Naive thymus-derived CD8-positive, alpha-beta T cell (primary cell): ENCODE data around the gene ALKAL2. TPM values are rescaled to one million over a fixed set of nuclear protein-coding genes. Genes with fewer than 3 reads are reported as not detected.
"Not testable (repeated sequence)": the region's sequence is repeated elsewhere in the genome, so short reads cannot be mapped to it uniquely, and the experiment has no call there.

Experiments used
- ATAC-seq, 2 donors: fragments of 150-1000 bp; cut with Tn5 transposase in 1 of 2; sonication (Bioruptor Pico), chemical (Tn5 transposase) in 1 of 2; 1 replicate in 1 of 2; 2 replicates in 1 of 2; pipeline ENCODE4 v1.10.0; 2021; ENCODE audit warnings: mild to moderate bottlenecking in 2 of 2, moderate library complexity in 2 of 2
- POLR2A ChIA-PET: fragments of 350-600 bp; sonication (Branson Sonifier 250); formaldehyde crosslinking; loops from one replicate; lab custom pipeline; 2021; ENCODE audit warnings: antibody characterized with exemption; lab: Charles Lee
- DNase-seq, 10 donors: peaks; one replicate each; pipeline versions ENCODE4 v3.0.0 to v3.0.0-alpha.2; 2020 to 2022
- H3K27ac Mint-ChIP-seq, 10 donors: one replicate each; pipeline ENCODE4 v1.8.0; 2020 to 2022; ENCODE audit warnings: mild to moderate bottlenecking in 10 of 10, mixed read lengths in 10 of 10, moderate library complexity in 4 of 10, inconsistent platforms in 1 of 10
- H3K27me3 Mint-ChIP-seq, 5 donors: one replicate each; pipeline ENCODE4 v1.8.0; 2021 to 2022; ENCODE audit warnings: mixed read lengths in 5 of 5
- H3K36me3 Mint-ChIP-seq, 3 donors: one replicate each; pipeline ENCODE4 v1.8.0; 2020 to 2022; ENCODE audit warnings: mixed read lengths in 3 of 3, mild to moderate bottlenecking in 2 of 3, inconsistent platforms in 1 of 3
- H3K4me1 Mint-ChIP-seq, 4 donors: one replicate each; pipeline ENCODE4 v1.8.0; 2021 to 2022; ENCODE audit warnings: mixed read lengths in 4 of 4
- H3K4me3 Mint-ChIP-seq, 10 donors: one replicate each; pipeline ENCODE4 v1.8.0; 2020 to 2022; ENCODE audit warnings: mild to moderate bottlenecking in 10 of 10, mixed read lengths in 10 of 10, moderate library complexity in 6 of 10, inconsistent platforms in 1 of 10
- H3K9me3 Mint-ChIP-seq, 9 donors: one replicate each; pipeline ENCODE4 v1.8.0; 2020 to 2022; ENCODE audit warnings: mixed read lengths in 9 of 9, mild to moderate bottlenecking in 3 of 9, inconsistent platforms in 1 of 9, moderate library complexity in 1 of 9
- polyA plus RNA-seq, 3 donors: library from polyadenylated mRNA; unstranded; fragments of 300-500 nt; fragmentation: Illumina TruSeq; gene quantifications; one replicate each; pipeline ENCODE4 v1.2.3, GENCODE V29; 2021
- total RNA-seq, 8 experiments: library from RNA in 2 of 8; stranded (reverse) in 2 of 8; gene quantifications; one replicate each; pipeline ENCODE4 v1.2.3 and lab custom pipeline; 2021 to 2026

ALKAL2 gene
- total and polyA plus RNA-seq, 5 experiments from 2014 or later, result 0.24 to 0.54 TPM; not detected in 3

DNA sequence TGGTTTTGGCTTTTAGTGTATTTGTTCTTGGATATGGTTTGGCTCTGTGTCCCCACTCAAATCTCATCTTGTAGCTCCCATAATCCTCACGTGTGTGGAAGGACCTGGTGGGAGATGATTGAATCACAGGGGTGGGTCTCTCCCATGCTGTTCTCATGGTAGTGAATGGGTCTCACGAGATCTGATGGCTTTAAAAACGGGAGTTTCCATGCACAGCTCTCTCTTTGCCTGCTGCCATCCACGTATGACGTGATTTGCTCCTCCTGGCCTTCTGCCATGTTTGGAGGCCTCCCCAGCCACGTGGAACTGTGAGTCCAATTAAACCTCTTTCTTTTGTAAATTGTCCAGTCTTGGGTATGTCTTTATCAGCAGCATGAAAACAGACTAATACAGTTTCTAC, 28.0 kb upstream of the ALKAL2 start:
- POLR2A ChIA-PET, ATAC-seq, H3K36me3 Mint-ChIP-seq, H3K4me3 Mint-ChIP-seq, DNase-seq, H3K27me3 Mint-ChIP-seq, H3K9me3 Mint-ChIP-seq: not testable (repeated sequence)
- H3K4me1 Mint-ChIP-seq, result peaks cover 0 to 14% (median 5%) of the 10 kb centered on the region in 4 donors
- H3K27ac Mint-ChIP-seq, result peak overlapping the region in 2 of 10 donors; percentile 11 to 15

DNA sequence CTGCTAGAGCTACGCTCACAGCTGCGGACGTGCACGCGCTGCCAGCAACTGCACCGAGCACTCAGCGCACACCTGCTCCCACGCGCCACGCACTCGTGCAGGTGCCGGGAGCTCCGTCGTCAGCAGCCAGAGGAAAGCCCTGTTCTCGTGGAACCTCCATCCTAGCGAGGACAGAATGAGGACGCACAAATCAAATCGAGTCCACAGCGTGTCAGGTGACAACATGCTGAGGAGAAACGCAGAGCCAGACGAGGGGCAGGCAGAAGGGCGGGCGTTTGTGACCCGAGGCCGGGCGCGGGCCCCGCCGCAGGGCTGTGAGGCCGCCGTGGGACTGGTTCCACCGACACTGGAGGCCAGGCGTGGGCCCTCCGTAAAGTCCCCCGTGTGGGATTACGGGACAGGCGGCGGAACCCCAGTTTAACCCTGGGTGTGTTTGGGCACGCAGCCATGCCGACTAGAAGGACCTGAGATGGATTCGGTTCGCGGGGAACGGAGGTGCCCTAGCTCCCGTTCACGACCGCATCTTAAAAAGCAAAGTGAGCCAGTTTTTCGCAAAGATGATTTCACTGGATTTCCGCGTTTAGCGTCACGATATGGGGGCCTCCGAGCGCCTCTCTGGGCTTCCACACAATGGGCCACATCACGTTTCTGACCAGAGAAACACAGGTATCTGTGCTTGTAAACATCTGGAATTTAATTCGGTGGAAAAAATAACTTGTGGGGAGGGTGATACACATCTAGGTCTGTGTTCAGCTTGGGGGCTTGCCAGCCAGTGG, 26.9 kb upstream of the ALKAL2 start:
- POLR2A ChIA-PET, result no interaction called here

DNA sequence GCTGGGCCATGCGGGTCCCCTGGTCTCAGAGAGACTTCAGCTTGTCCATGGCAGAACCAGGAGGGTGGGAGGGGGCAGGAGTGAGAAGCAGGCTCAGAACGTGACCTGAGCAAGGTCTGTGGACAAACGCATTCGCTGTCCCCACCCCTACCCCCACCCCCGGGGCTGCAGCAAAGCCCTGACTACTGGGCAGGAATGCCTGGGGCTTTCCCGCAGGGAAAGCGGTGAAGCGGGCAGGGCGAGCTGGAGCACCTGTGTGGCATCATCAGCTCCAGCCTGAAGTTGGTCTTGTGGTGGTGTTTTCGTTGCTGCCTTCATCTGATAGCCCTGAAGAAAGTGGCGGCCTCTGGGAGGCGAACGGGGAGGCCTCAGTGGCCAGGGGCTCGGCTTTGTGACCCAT, 26.1 kb upstream of the ALKAL2 start:
- Mint-ChIP-seq H3K36me3 (no peaks in the 10 kb centered on the region), H3K27ac (no peak overlapping the region), H3K4me1 (peaks cover 0 to 14% (median 6%) of the 10 kb centered on the region in 4 donors), H3K27me3 (peaks cover 0 to 9% (median 3%) of the 10 kb centered on the region in 5 donors), H3K4me3 (no peak overlapping the region), H3K9me3 (no peaks in the 10 kb centered on the region)
- no peak for DNase-seq
- no peak for ATAC-seq
- POLR2A ChIA-PET, result no interaction called here

More for the DNA sequence above, 26.9 kb upstream of the ALKAL2 start:
- Mint-ChIP-seq H3K4me1 (peaks cover 0 to 14% (median 5%) of the 10 kb centered on the region in 4 donors), H3K27me3 (peaks cover 0 to 9% (median 3%) of the 10 kb centered on the region in 5 donors), H3K9me3 (no peaks in the 10 kb centered on the region), H3K4me3 (no peak overlapping the region), H3K36me3 (no peaks in the 10 kb centered on the region), H3K27ac (no peak overlapping the region)
- DNase-seq, result no peak
- no peak for ATAC-seq

DNA sequence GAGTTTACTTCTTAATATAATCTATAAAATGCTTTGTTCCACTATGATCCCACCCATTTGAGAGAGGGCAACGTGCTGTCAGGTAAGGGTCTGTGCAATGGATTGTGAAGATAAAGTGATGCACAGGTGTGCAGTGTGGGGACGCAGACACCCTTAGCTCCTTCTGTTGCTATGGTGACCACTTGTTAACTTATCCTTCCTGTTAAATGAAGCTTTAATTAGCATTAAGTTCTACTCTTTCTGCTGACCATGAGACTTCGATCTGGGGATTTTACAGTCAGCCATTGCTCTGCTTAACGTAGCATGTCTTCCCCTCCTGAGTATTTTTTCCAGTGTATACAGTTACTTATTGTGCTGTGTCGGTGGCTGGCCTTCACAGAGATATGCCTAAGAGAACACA, 23.1 kb upstream of the ALKAL2 start:
- DNase-seq, result no peak
- Mint-ChIP-seq H3K4me1 (peaks cover 0 to 3% (median 0%) of the 10 kb centered on the region in 4 donors), H3K4me3 (no peak overlapping the region), H3K9me3 (no peaks in the 10 kb centered on the region), H3K27me3 (peaks cover 0 to 7% (median under 1%) of the 10 kb centered on the region in 5 donors), H3K36me3 (no peaks in the 10 kb centered on the region), H3K27ac (no peak overlapping the region)
- ATAC-seq, result no peak
- POLR2A ChIA-PET, result no interaction called here

DNA sequence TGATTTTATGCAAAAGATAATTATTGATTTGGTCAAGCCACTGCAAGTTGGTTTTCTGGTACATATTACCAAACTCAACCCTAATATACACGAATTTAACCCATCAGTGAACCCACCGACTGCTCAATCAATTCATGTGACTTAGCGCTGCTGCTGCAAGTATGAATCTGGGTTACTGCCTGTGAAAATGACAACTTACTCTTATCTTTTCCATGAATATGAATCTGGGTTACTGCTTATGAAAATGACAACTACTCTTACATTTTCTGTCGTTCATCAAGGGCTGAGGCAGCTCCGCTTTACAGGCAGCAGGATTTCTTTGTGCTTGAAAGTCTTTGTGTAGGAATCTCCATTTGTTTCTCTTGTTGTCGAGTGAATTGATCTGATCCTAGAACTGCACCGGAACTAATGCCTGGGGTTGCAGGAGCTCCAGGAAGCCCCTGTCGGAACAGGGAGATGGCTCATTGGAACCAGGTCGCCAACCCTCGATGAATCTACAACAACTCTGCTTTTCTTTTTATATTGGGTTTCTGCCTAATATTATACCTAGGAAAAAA, 22.1 kb upstream of the ALKAL2 start:
- no peak for ATAC-seq
- POLR2A ChIA-PET, result no interaction called here
- H3K9me3 Mint-ChIP-seq, result no peaks in the 10 kb centered on the region
- no peak for DNase-seq
- H3K27ac Mint-ChIP-seq, result no peak overlapping the region
- peaks cover 0 to 6% (median 3%) of the 10 kb centered on the region in 5 donors for H3K27me3 Mint-ChIP-seq
- peaks cover 0 to 3% (median 0%) of the 10 kb centered on the region in 4 donors for H3K4me1 Mint-ChIP-seq
- no peak overlapping the region for H3K4me3 Mint-ChIP-seq
- no peaks in the 10 kb centered on the region for H3K36me3 Mint-ChIP-seq

DNA sequence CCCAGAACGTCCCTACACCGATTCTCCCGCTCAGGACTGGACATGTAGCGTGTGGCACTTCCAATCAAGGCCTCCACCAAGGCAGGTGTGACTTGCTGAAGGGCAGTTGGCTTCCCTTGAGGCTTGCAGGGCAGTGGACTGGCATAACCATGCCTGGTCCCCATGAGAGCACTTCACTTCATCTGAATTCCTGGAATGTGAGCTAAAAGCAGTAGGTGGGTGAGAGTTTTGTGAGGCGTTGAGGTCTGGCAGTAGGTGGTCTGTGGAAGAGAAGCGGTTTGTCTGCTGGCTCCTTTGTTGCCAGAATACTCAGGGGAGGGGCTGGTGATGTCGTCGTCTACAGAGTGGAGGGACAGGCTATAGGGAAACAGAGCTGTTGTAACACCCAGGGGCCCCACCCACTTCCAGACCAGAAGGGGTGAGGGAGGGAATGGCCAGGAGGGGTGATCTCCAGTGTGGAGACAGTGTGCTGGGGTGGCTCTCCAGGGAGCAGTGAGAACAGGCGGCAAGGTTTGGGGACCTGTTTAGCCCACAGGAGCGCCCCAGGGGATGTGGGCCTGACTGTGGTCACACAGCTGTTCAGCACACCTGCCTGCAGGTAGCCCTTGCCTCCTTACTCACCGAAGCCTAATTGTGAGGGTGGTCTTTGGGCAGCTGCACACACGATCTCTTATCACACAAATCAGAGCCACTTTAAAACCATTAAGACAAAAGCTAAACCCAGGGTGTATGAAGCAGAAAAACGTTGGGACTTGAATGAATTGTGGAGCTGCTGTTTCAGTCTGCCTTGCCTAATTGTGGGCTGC, 21.5 kb upstream of the ALKAL2 start:
- H3K9me3 Mint-ChIP-seq, result no peaks in the 10 kb centered on the region
- DNase-seq, result no peak
- POLR2A ChIA-PET, result no interaction called here
- H3K4me1 Mint-ChIP-seq, result peaks cover 0 to 3% (median 0%) of the 10 kb centered on the region in 4 donors
- no peaks in the 10 kb centered on the region for H3K36me3 Mint-ChIP-seq
- ATAC-seq, result no peak
- no peak overlapping the region for H3K27ac Mint-ChIP-seq
- H3K27me3 Mint-ChIP-seq, result peaks cover 0 to 6% (median 3%) of the 10 kb centered on the region in 5 donors
- no peak overlapping the region for H3K4me3 Mint-ChIP-seq

DNA sequence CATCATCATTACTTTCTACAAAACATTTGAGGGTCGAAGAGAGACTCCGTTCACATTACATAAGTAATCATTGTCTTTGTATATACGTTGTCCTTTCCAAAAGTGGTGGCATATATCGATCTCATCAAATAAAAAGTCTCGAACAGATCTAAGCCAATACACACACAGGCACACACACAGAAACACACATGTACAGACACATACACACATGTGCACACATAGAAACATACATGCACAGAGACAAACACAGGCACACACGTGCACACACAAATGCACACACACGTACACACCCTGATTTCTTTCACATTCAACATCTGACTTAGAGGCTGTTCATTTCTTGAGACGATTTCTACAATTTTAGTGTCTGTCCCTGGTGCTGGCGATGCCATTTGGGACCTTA, 17.5 kb upstream of the ALKAL2 start:
- DNase-seq, result no peak
- H3K4me3 Mint-ChIP-seq, result no peak overlapping the region
- peaks cover 0 to 6% (median 0%) of the 10 kb centered on the region in 5 donors for H3K27me3 Mint-ChIP-seq
- peaks cover 0 to 6% (median 0%) of the 10 kb centered on the region in 3 donors for H3K36me3 Mint-ChIP-seq
- no peak for ATAC-seq
- POLR2A ChIA-PET, result no interaction called here
- H3K27ac Mint-ChIP-seq, result no peak overlapping the region
- peaks cover 0 to 24% (median 12%) of the 10 kb centered on the region in 9 donors for H3K9me3 Mint-ChIP-seq
- H3K4me1 Mint-ChIP-seq, result peaks cover 0 to 3% (median 0%) of the 10 kb centered on the region in 4 donors

DNA sequence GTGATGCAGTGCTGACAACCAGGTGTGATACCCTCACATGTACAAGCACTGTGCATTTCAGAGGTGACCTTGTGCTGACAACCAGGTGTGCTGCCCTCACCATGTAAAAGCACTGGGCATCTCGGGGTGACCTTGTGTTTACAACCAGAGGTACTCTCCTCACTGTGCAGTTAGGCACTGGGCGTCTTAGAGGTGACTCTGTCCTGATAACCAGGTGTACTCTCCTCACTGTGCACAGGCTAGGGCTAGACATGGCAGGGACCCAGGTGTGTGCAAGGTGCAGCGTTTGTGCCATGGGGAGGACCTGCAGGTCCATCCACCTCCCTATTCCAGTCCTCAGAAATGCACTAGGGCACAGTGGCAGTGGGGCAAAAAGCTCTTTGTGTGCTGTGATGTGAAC, 8.5 kb upstream of the ALKAL2 start:
- Mint-ChIP-seq H3K27me3 (peaks cover 14 to 29% (median 18%) of the 10 kb centered on the region in 5 donors), H3K4me3 (no peak overlapping the region), H3K36me3 (peaks cover 0 to 13% (median 1%) of the 10 kb centered on the region in 3 donors), H3K9me3 (peaks cover 0 to 19% (median 2%) of the 10 kb centered on the region in 9 donors), H3K4me1 (no peaks in the 10 kb centered on the region), H3K27ac (peak overlapping the region in 1 of 10 donors; percentile 58)
- ATAC-seq (no peak), DNase-seq (no peak)
- POLR2A ChIA-PET, result no interaction called here

DNA sequence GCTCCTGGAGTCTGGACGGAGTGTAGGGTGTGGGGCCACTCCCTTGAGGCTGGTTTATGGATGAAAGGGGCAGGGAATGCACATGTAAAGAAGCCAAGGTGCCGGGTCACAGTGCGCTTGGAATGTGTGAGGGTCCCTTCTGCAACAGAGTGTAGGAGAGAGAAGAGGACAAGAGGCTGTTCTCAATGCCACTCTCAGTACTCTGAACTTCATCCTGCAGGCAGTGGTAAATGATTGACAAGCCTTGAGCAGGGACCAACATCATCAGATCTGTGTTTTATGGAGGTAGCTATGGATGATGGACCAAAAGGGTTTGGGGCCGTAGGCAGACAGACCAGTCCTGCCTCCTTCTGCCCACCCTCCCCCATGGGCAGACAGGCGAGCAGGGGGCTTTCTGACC, 7.2 kb upstream of the ALKAL2 start:
- Mint-ChIP-seq H3K4me3 (no peak overlapping the region), H3K27me3 (peaks cover 15 to 37% (median 18%) of the 10 kb centered on the region in 5 donors), H3K9me3 (peaks cover 0 to 9% (median 0%) of the 10 kb centered on the region in 9 donors), H3K27ac (no peak overlapping the region), H3K36me3 (peaks cover 0 to 7% (median 0%) of the 10 kb centered on the region in 3 donors), H3K4me1 (peaks cover 0 to 2% (median 1%) of the 10 kb centered on the region in 4 donors)
- ATAC-seq, result no peak
- no peak for DNase-seq
- POLR2A ChIA-PET, result no interaction called here

DNA sequence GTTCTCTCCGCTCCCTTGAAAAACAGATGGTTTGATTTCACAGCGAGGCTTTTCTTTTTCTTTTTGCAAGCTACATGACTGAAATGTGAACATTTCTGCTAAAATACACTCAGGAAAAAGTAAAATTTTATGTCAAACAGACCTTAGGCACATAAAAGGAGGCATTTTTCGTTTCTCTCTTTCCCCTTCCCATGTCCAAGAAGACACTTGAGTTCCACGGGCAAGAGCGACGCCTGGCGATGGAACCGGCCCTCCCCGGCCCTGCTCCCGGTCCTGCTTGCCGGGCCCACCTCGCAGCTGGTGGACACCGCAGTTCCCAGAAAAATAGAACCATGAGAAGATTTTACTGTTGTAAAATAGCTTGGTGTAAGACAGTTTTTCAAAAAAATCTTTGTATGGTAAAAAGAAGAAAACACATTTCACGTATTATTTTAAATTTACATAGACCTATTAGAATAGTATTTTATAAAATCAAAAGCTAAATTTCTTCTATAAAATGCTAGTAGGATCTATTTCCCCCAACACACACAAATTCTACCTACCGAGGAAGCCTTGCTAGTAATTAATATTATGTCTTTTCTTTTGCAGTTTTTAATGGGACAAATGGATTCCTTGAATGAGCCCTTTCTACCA, 2.3 kb upstream of the ALKAL2 start:
- Mint-ChIP-seq H3K4me3 (peak overlapping the region; percentile 75 to 88 (median 80)), H3K27ac (peak overlapping the region in 1 of 10 donors; percentile 16)
- POLR2A ChIA-PET, result interaction anchor here (0.7 to 1.5 kb wide), 2 partner anchors 10 to 114 kb away, joined by 3 read pairs; no protein-coding TSS in a partner anchor

DNA sequence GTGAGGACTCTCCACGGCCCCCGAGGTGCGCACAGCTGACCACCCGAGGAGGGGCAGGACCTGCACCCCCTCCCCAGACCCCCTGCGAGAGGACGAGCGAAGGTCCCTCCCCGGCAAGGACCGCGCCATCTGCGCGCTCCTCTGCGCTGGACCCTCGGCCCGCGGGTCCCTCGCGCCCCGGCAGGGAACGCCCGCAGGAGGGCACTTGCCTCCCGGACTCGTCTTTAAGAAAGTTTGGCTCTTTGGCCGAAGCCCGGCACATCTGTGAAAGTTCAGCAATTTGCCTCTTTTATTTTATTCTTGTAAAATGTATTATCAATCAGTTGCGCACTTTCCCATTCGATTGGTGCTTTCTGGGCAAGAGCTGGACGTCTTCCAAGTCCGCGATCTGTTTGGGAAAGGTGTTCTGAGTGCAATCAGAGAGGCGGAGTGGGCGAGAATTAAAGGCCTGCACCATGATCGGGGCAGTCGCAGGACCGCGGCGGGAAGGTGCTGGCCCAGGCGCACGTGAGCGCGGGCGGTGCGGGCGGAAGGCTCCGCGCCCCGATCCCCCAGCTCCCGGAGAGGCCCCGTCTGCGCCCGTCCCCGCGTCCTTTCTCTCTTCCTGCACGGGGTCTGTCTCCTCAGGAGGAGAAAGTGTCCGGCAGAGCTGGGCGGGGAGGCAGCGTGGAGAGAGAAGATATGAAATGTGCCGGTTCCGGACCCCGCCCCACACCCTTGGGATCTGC, 1.6 kb upstream of the ALKAL2 start:
- ATAC-seq (peak; percentile 55 to 61), DNase-seq (peak in 2 of 10 donors; percentile 29 to 31)
- no peaks in the 10 kb centered on the region for H3K9me3 Mint-ChIP-seq
- peaks cover 0 to 16% (median 9%) of the 10 kb centered on the region in 4 donors for H3K4me1 Mint-ChIP-seq
- H3K27ac Mint-ChIP-seq, result peak overlapping the region in 1 of 10 donors; percentile 16
- peak overlapping the region; percentile 75 to 88 (median 80) for H3K4me3 Mint-ChIP-seq
- no peaks in the 10 kb centered on the region for H3K36me3 Mint-ChIP-seq
- POLR2A ChIA-PET, result interaction anchor here (1.5 kb wide), 1 partner anchor 114 kb away, joined by 3 read pairs; no protein-coding TSS in a partner anchor
- H3K27me3 Mint-ChIP-seq, result peaks cover 7 to 28% (median 12%) of the 10 kb centered on the region in 5 donors

More for the DNA sequence above, 2.3 kb upstream of the ALKAL2 start:
- Mint-ChIP-seq H3K4me1 (peaks cover 0 to 16% (median 9%) of the 10 kb centered on the region in 4 donors), H3K9me3 (no peaks in the 10 kb centered on the region), H3K36me3 (no peaks in the 10 kb centered on the region), H3K27me3 (peaks cover 11 to 32% (median 18%) of the 10 kb centered on the region in 5 donors)
- peak; percentile 22 to 77 (median 40) for DNase-seq
- peak; percentile 53 to 58 for ATAC-seq
